H1 (cell line): ENCODE results near the gene TRPC4. TPM values are rescaled to one million over a fixed set of nuclear protein-coding genes. Genes with fewer than 3 reads are reported as not detected.

Source experiments
- CTCF ChIA-PET: fragments of 300-600 bp; sonication (Branson Sonifier 250); formaldehyde crosslinking; loops from one replicate; lab custom pipeline; 2021; ENCODE audit not compliant: partially characterized antibody; lab: Charles Lee
- POLR2A ChIA-PET: fragments of 300-600 bp; sonication (Branson Sonifier 250); formaldehyde crosslinking; loops from one replicate; lab custom pipeline; 2021; ENCODE audit warnings: inconsistent platforms; ENCODE audit not compliant: partially characterized antibody; lab: Charles Lee
- DNase-seq, 2 experiments: peaks; one replicate each; pipeline versions ENCODE4 v3.0.0 to v3.0.0-alpha.2; 2010 to 2022; ENCODE audit warnings: low spot score in 2 of 2, low read depth in 1 of 2, mixed read lengths in 1 of 2
- FAIRE-seq: peaks from 2 replicates; lab custom pipeline; 2011; peaks lifted over from hg19 to GRCh38; lab: Jason Lieb, UNC
- H2AFZ ChIP-seq: 2 replicates; pipeline ENCODE4 v1.8.1; 2012; ENCODE audit warnings: low read length, inconsistent platforms
- H2AK5ac ChIP-seq: 2 replicates; pipeline ENCODE4 v1.6.1; 2013; ENCODE audit warnings: low read depth, low read length
- H2BK120ac ChIP-seq: replicated peaks from 2 replicates; pipeline ENCODE3; 2013; ENCODE audit warnings: low read depth, low read length, inconsistent platforms
- H2BK12ac ChIP-seq: 2 replicates; pipeline ENCODE4 v1.6.1; 2013; ENCODE audit warnings: low read depth, low read length
- H2BK15ac ChIP-seq: 2 replicates; pipeline ENCODE4 v1.6.1; 2013; ENCODE audit warnings: low read length
- H2BK20ac ChIP-seq: 2 replicates; pipeline ENCODE4 v1.6.1; 2013; ENCODE audit warnings: low read length
- H2BK5ac ChIP-seq: 2 replicates; pipeline ENCODE4 v1.6.1; 2013; ENCODE audit warnings: low read depth, low read length
- H3K14ac ChIP-seq: 2 replicates; pipeline ENCODE4 v1.6.1; 2013; ENCODE audit warnings: inconsistent platforms; ENCODE audit not compliant: insufficient read length
- H3K18ac ChIP-seq: 2 replicates; pipeline ENCODE4 v1.6.1; 2013; ENCODE audit warnings: low read length; ENCODE audit errors: extremely low read depth
- H3K23ac ChIP-seq: 2 replicates; pipeline ENCODE4 v1.6.1; 2013; ENCODE audit warnings: inconsistent platforms; ENCODE audit not compliant: insufficient read length
- H3K23me2 ChIP-seq: 2 replicates; pipeline ENCODE4 v1.6.1; 2013; ENCODE audit warnings: low read depth, low read length
- H3K27ac ChIP-seq: 2 replicates; pipeline ENCODE4 v1.6.1; 2011; ENCODE audit warnings: low read depth, low read length, inconsistent platforms
- H3K27me3 ChIP-seq, 4 experiments: replicated peaks in 1 of 4; 1 replicate in 1 of 4; 2 replicates in 3 of 4; pipeline versions ENCODE4 v1.6.1 to v1.8.1; 2011 to 2013; ENCODE audit warnings: low read length in 3 of 4, mild to moderate bottlenecking in 3 of 4, inconsistent platforms in 2 of 4, mixed read lengths in 2 of 4, moderate library complexity in 1 of 4; ENCODE audit not compliant: control insufficient read depth in 3 of 4, insufficient read depth in 3 of 4; ENCODE audit errors: extremely low read depth in 1 of 4
- H3K36me3 ChIP-seq, 4 experiments: 2 replicates each; pipeline versions ENCODE4 v1.6.1 to v1.8.1; 2011 to 2013; ENCODE audit warnings: mild to moderate bottlenecking in 4 of 4, low read length in 3 of 4, moderate library complexity in 2 of 4, control low read depth in 1 of 4, inconsistent platforms in 1 of 4; ENCODE audit not compliant: insufficient read depth in 4 of 4, control insufficient read depth in 2 of 4
- H3K4ac ChIP-seq: replicated peaks from 2 replicates; pipeline ENCODE3; 2013; ENCODE audit warnings: low read length, low read depth, mixed read lengths, inconsistent platforms; ENCODE audit not compliant: insufficient read length
- H3K4me1 ChIP-seq, 4 experiments: replicated peaks in 1 of 4; 1 replicate in 1 of 4; 2 replicates in 3 of 4; pipeline versions ENCODE4 v1.6.1 to v1.8.1; 2011 to 2013; ENCODE audit warnings: low read length in 3 of 4, inconsistent platforms in 2 of 4, mixed read lengths in 1 of 4; ENCODE audit not compliant: insufficient read depth in 4 of 4, control insufficient read depth in 3 of 4
- H3K4me2 ChIP-seq, 2 experiments: 2 replicates each; pipeline versions ENCODE4 v1.6.1 to v1.8.1; 2011 to 2013; ENCODE audit warnings: low read depth in 2 of 2, low read length in 2 of 2, control low read depth in 1 of 2, inconsistent platforms in 1 of 2, mild to moderate bottlenecking in 1 of 2; ENCODE audit not compliant: insufficient read depth in 1 of 2
- H3K4me3 ChIP-seq, 4 experiments: fragments of 200-600, 300-600 bp in 1 of 4; sonication (generic), shearing (Covaris generic), sonication (Bioruptor Twin) in 1 of 4; 2 replicates each; pipeline versions ENCODE4 v1.5.1 to v1.8.1; 2011 to 2016; ENCODE audit warnings: low read length in 4 of 4, low read depth in 3 of 4, control low read depth in 2 of 4, inconsistent platforms in 2 of 4, mild to moderate bottlenecking in 2 of 4, mixed read lengths in 1 of 4, moderate library complexity in 1 of 4; ENCODE audit not compliant: insufficient read depth in 2 of 4; ENCODE audit errors: extremely low read depth in 1 of 4
- H3K56ac ChIP-seq: replicated peaks from 2 replicates; pipeline ENCODE3; 2013; ENCODE audit warnings: low read depth, mild to moderate bottlenecking, mixed read lengths, low read length, inconsistent platforms; ENCODE audit not compliant: insufficient read length
- H3K79me1 ChIP-seq: 2 replicates; pipeline ENCODE4 v1.6.1; 2013; ENCODE audit warnings: low read depth, low read length, control low read depth
- H3K79me2 ChIP-seq, 2 experiments: 2 replicates each; pipeline versions ENCODE4 v1.6.1 to v1.8.1; 2012 to 2013; ENCODE audit warnings: low read length in 2 of 2, mild to moderate bottlenecking in 2 of 2, inconsistent platforms in 1 of 2; ENCODE audit not compliant: insufficient read depth in 2 of 2, control insufficient read depth in 1 of 2
- H3K9ac ChIP-seq, 4 experiments: replicated peaks in 1 of 4; 1 replicate in 1 of 4; 2 replicates in 3 of 4; pipeline versions ENCODE4 v1.6.1 to v1.8.1; 2011 to 2013; ENCODE audit warnings: low read depth in 3 of 4, low read length in 3 of 4, control low read depth in 2 of 4, mild to moderate bottlenecking in 2 of 4, moderate library complexity in 2 of 4, inconsistent platforms in 1 of 4; ENCODE audit errors: extremely low read depth in 1 of 4
- H3K9me3 ChIP-seq, 2 experiments: 2 replicates each; pipeline versions ENCODE4 v1.6.1 to v1.8.1; 2012 to 2013; ENCODE audit warnings: mild to moderate bottlenecking in 2 of 2, moderate library complexity in 2 of 2, control low read depth in 1 of 2, inconsistent platforms in 1 of 2, low read depth in 1 of 2, low read length in 1 of 2, mixed read lengths in 1 of 2; ENCODE audit not compliant: insufficient read depth in 2 of 2
- H4K20me1 ChIP-seq, 2 experiments: replicated peaks in 1 of 2; 2 replicates each; pipeline versions ENCODE3 to v1.8.1; 2011 to 2013; ENCODE audit warnings: inconsistent platforms in 2 of 2, low read length in 2 of 2, mild to moderate bottlenecking in 1 of 2; ENCODE audit not compliant: insufficient read depth in 2 of 2, control insufficient read depth in 1 of 2
- H4K5ac ChIP-seq: 2 replicates; pipeline ENCODE4 v1.6.1; 2013; ENCODE audit warnings: low read length, low read depth, mixed read lengths, inconsistent platforms; ENCODE audit not compliant: insufficient read length
- H4K8ac ChIP-seq: 2 replicates; pipeline ENCODE4 v1.8.0; 2013; ENCODE audit warnings: mild to moderate bottlenecking, moderate library complexity, low read length, inconsistent platforms; ENCODE audit not compliant: insufficient read depth; ENCODE audit errors: extremely low read depth
- H4K91ac ChIP-seq: replicated peaks from 2 replicates; pipeline ENCODE3; 2013; ENCODE audit warnings: low read length, mixed read lengths, inconsistent platforms; ENCODE audit not compliant: insufficient read length
- BRCA1 ChIP-seq: IDR thresholded peaks from 2 replicates; pipeline ENCODE4 v1.6.1; 2012; ENCODE audit warnings: low read depth, low read length, improper control_type of control experiment
- CBX5 ChIP-seq: fragments of 300-800, 300-1000 bp; sonication (generic); IDR thresholded peaks from 2 replicates; pipeline ENCODE4 v1.7.1; 2016; ENCODE audit warnings: antibody characterized with exemption, low read length, low read depth
- RFX5 ChIP-seq: IDR thresholded peaks from 2 replicates; pipeline ENCODE4 v1.6.1; 2011; ENCODE audit warnings: low read depth, low read length, improper control_type of control experiment, borderline replicate concordance
- WGBS, 2 experiments: shearing (Covaris generic) in 1 of 2; methylation state at CpG; one replicate each; pipeline versions ENCODE4 v1.1.6 to v1.1.7; 2013 to 2015; ENCODE audit warnings: low lambda C conversion rate in 2 of 2, mixed read lengths in 2 of 2, inconsistent platforms in 1 of 2, low coverage in 1 of 2, missing lambda C conversion rate in 1 of 2; ENCODE audit not compliant: insufficient replicate concordance in 2 of 2, insufficient coverage in 1 of 2, insufficient read length in 1 of 2; ENCODE audit errors: extremely low coverage in 1 of 2, missing lambda C conversion rate in 1 of 2; 5-methylcytosine and 5-hydroxymethylcytosine counted together
- polyA plus RNA-seq, 7 experiments: library from polyadenylated mRNA; depleted of rRNA in 3 of 7; stranded (reverse) in 5 of 7; unstranded in 2 of 7; fragments of >200 nt in 5 of 7; fragments of 200-250 nt in 2 of 7; gene quantifications; 1 replicate in 5 of 7; 2 replicates in 1 of 7; 4 replicates in 1 of 7; pipeline versions ENCODE4 v1.2.1 to v1.2.3, GENCODE V29; 2011 to 2013; ENCODE audit warnings: missing spikeins in 2 of 7, mixed read lengths in 2 of 7
- total RNA-seq: library from RNA; stranded (reverse); fragmentation: NEBNext Ultra II Directional; extraction: Animal tissue kit (Norgen Biotek cat#: 25700); gene quantifications from 2 replicates; pipeline ENCODE4 v1.2.1, GENCODE V29; 2021

The TRPC4 gene
- total and polyA plus RNA-seq, 2 of the 8 experiments (the other 6 are each of a cell fraction or from before 2014, with no cell fraction given), result 12.3 to 14.7 TPM

DNA sequence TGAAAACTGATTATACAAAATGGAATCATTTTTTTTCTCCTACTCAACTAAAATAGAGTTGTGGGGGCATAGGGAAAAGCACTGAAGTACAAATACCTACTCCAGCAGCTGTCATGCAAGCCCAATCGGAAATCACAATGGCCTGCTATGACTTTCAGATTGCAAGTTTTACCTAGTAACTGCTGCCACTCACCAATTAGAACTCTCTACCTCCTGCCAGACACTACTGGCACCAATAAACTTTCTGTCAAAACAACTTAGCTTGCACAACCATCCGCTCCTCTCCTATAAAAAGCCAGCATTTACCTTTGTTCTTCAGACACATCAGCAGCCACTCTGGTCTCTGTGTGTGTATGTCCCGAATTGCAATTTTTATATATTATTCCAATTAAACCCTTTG is 9.3 kb upstream of the TRPC4 start:
- no peaks in the 10 kb centered on the region for H3K23me2 ChIP-seq
- no peaks in the 10 kb centered on the region for H3K4me1 ChIP-seq
- no peak overlapping the region for H2BK120ac ChIP-seq
- no peak overlapping the region for H2BK5ac ChIP-seq
- DNase-seq (no peak), FAIRE-seq (peak; percentile 28)
- H3K9me3 ChIP-seq, result no peaks in the 10 kb centered on the region
- no peak overlapping the region for H2BK12ac ChIP-seq
- H2BK15ac ChIP-seq, result no peak overlapping the region
- H3K27me3 ChIP-seq, result no peaks in the 10 kb centered on the region
- WGBS, 2 experiments, result 88% methylated on average over 3 of the region's 3 CpGs; no CpG with 5 or more reads in 1 of the 2 experiments
- CTCF ChIA-PET, result interaction anchor here (2.9 kb wide), 1 partner anchor 9 kb away, joined by 15 read pairs; the partner anchor contains the start of gene TRPC4
- no peaks in the 10 kb centered on the region for H3K79me2 ChIP-seq
- H3K56ac ChIP-seq, result no peak overlapping the region
- H3K36me3 ChIP-seq, result no peaks in the 10 kb centered on the region
- no peak overlapping the region for H3K27ac ChIP-seq
- no peak overlapping the region for H3K18ac ChIP-seq
- H4K91ac ChIP-seq, result no peak overlapping the region
- no peak overlapping the region for H4K8ac ChIP-seq
- H4K5ac ChIP-seq, result no peak overlapping the region
- no peak overlapping the region for H3K4ac ChIP-seq
- H3K4me3 ChIP-seq, result no peak overlapping the region
- H4K20me1 ChIP-seq, result no peaks in the 10 kb centered on the region
- H2AFZ ChIP-seq, result peak overlapping the region; percentile 74; the same call in 1 of the 2 replicates
- POLR2A ChIA-PET, result interaction anchor here (1.0 kb wide), 1 partner anchor 10 kb away, joined by 4 read pairs; no protein-coding TSS in a partner anchor
- no peak overlapping the region for H3K9ac ChIP-seq
- peak; percentile 85 for TF ChIP-seq RFX5
- no peak for TF ChIP-seq BRCA1
- no peak for TF ChIP-seq CBX5
- TF ChIP-seq, all 59 proteins: peak for 1
- H3K23ac ChIP-seq, result no peak overlapping the region
- H3K14ac ChIP-seq, result no peak overlapping the region
- no peak overlapping the region for H2AK5ac ChIP-seq
- H3K4me2 ChIP-seq, result no peak overlapping the region
- no peaks in the 10 kb centered on the region for H3K79me1 ChIP-seq
- no peak overlapping the region for H2BK20ac ChIP-seq
